Fibroblast of the conjunctiva (primary cell): ENCODE data around the gene TNKS2.
A peak's percentile ranks its signal among the peaks of the same experiment; 100 is the strongest.
"Not testable (repeated sequence)": the region's sequence is repeated elsewhere in the genome, so short reads cannot be mapped to it uniquely, and the experiment has no call there.

ENCODE experiments used
- DNase-seq: peaks from one replicate; pipeline ENCODE4 v3.0.0-alpha.2; 2010; ENCODE audit warnings: low read depth

The TNKS2 gene

DNA sequence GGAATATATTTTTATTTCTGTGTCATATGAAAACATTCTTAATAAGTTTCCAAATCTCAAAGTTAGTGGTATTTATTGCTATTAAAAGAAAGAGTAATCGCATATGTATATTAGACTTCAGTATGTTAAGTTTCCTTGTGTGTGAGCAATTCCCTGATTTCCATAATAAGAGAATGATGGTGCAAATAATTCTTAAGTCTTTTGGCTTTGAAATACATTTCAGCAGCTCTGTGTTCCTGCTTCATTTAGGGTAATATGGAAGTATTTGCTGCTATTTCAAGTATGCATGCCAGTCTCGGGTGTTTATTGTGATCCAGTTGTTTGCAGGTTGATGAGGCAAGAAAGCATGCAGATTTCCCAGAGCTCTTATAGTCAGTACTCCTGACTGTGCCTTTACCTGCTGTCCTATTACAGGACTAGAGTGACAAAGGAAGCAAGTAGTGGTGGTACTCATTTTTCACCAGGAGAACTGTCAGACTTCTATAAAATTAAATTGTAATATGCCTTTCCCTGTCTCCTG lies 67.4 kb downstream of the TNKS2 start:
- DNase-seq, result no peak

- no peak for DNase-seq
Observed at GRCh38 chr10:91875156-91875555, 76.9 kb downstream of the TNKS2 start.

DNA sequence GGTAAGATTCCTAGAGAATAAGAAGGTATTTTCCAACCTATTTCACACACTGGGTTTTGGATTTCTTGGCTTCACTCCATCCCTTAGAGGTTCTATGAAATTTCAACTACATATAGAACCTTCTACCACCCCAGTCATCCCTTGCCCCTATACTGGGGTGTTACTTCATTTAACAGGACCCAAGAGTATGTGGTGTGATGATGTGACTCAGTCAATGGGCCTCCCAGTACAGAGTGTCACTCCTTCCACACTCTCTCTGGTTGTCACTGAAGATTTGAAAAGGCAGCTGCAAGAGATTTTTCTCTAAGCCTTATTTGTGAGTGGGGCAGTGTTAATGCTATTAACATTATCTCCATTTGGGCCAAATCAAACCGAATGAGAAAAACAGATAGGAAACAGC lies 77.6 kb downstream of the TNKS2 start:
- no peak for DNase-seq

DNA sequence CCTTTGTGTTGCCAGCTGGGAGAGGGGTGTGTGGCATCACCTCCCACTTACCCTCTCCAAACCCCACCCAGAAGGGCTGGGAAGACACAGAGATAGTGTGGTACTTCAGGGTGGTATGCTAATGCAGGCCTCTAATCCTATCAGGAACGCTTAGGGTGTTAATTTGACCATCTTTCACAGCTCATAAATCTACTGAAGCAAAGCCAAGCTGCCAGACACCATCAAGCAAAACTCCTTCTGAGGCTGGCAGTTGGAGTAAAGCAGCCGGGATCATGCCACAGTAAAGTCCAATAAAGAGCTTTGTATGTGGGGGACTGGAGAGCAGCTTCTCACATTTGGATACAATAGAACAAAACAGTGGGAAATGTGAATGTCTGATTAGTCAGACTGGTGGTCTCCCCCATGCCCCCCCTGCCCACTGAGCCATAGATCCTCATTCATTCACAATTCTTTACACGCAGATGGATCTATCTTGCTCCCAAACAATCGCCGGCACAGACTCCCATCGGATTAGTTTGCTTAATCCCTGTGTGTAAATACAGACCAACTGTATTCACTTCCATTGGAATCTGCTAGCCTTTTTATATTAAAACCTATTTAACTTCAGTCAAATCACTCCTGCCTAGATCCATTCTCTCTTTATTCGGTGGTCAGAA lies 81.4 kb downstream of the TNKS2 start:
- DNase-seq, result no peak

DNA sequence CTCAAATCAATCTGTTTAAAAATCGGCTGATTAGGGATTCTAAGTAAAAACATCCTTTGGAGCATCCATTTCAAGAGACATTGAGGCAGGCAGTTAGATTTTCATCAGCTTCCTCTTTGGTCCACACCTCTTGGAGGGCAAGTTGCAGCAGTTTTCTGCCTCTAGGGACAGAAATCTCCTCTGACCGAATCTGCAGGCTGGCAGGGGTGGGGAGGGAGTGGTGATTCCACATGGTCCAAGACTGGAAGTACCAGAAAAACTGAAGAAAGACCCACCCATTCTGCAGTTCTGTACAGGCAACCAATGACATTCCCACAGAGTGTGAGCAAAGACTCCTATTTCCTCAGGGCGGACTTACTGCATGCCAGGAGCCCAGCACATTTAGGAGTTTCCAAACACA lies 82.1 kb downstream of the TNKS2 start:
- DNase-seq, result no peak

DNA sequence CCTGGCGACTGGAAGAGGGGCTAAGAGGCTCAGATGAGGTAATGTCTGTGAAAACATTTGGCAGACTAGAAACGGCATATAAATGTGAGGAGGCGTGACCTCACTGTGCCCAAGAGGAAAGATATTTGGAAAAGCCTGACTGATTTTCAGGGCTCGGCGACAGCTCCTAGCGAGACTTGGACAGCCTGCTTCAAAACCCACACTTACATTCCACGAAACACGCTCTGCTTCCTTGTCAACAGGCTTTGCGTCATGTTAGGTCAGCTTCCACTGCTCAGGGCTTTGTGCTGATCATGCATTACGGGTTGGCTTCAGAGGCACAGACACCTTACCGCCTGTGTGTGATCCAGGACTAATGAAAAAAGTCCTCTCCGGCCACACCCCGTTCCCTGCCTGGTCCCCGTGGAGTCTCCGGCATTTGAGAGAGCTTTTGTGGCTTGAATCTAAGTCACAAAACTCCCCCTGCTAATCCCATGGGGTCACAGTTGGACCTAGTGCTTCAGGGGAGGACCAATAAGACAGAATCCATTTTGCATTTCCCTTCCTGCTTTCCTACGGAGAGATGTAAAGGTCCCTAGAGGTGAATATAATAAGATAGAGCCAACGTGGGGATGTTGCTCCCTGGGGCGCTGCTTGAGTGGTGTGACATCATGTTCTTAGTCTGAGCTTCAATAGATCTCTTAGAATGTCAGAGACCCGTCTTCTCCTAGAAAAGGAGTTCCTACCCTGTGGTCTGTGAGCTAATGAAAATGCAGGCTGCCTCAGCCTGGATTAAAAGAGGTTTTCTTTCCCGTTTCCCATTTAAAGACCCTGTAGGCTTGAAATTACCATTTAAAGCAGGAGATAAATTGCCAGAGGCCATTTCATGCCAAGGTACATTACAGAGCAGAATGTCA lies 85.6 kb downstream of the TNKS2 start:
- DNase-seq, result no peak

DNA sequence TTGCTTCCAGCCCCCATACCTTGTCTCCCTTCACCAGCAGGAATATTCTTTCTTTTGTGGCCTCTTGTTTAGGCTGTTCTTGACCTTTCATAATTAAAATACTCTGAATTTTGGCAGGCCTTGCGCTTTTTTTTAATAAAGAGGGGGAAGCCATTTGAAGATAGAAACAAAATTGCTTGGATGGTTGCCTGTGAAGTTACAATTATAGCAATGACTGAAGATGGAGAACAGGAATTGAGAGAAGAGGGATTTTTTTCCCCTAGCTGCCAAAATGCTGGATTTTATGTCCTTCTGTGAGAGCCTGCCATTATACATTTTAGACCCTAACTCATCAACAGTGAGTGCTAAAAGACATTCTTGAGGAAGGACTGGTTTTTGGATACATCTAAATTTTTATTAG lies 86.3 kb downstream of the TNKS2 start:
- DNase-seq, result no peak

GRCh38 chr10:91885362-91886079 lies 87.3 kb downstream of the TNKS2 start:
- DNase-seq, result no peak

DNA sequence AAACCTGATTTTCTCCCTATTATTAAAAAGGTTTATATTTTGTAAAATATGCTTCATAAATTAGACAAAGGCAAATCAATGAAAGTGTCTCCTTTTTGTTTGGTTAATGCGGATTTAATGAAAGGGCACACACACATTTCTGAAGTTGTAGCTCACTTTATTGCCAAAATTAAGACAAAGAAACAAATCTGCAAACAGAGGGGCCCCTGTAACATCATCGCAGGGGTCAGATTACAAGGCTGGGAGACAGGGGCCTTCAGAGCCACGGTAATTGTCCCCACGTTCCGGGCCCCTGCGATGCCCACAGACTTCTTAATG lies 88.7 kb downstream of the TNKS2 start:
- DNase-seq, result no peak

GRCh38 chr10:91887272-91888076 lies 89.2 kb downstream of the TNKS2 start:
- no peak for DNase-seq

GRCh38 chr10:91891125-91892001 lies 93.1 kb downstream of the TNKS2 start:
- DNase-seq, result no peak

DNA sequence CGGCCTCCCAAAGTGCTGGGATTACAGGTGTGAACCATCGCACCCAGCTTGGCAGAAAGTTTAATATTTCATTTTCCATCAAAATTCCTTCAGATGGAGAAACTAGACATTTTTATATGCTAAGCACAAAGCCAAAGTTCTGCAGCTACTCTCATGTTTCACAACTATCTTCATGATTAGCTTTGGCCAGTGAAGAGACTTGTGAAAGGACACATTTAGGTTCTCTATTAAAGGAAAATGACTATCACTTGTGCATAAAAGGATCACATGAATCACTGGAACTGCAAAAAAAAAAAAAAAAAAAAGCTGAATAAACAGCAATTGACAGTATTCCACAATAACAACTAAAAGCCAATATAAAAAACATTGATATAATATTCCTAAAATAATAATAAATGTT lies 94.8 kb downstream of the TNKS2 start:
- no peak for DNase-seq

DNA sequence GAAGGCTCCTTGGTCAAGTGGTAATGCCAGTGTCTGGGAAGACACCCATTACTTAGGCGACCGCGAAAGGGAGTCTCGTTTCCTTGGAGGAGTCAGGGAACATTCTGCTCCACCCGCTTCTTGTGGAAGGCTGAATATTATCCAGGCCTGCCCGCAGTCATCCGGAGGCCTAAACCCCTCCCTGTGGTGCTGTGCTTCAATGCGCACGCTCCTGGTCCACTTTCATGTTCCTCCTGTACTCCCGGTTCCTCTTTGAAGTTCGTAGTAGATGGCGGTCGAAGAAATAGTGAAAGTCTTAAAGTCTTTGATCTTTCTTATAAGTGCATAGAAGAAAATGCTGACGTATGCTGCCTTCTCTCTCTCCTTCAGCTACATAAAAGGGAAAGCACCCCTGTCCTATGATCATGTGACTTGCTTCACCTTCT lies 96.0 kb downstream of the TNKS2 start:
- not testable (repeated sequence) for DNase-seq

GRCh38 chr10:91896212-91896756 lies 98.1 kb downstream of the TNKS2 start:
- DNase-seq, result no peak

DNA sequence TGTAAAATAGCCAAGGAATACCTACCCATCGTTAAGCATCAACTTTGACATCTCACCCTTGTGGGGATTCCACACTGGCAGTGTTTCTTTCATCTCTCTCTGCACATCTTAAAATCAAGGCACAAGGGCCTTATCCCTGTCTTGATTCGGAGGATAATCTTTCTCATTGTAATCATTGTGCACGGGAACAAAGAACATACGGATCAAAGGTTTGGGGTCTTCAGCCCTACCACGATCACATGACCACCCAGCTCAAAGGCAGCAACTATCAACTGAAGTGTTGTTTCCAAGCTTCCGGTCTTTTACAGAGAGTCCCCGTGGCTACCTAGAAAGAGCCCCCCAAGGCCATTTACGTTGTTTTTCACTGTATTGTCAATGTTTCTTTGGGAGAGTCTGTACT lies 99.2 kb downstream of the TNKS2 start:
- no peak for DNase-seq

DNA sequence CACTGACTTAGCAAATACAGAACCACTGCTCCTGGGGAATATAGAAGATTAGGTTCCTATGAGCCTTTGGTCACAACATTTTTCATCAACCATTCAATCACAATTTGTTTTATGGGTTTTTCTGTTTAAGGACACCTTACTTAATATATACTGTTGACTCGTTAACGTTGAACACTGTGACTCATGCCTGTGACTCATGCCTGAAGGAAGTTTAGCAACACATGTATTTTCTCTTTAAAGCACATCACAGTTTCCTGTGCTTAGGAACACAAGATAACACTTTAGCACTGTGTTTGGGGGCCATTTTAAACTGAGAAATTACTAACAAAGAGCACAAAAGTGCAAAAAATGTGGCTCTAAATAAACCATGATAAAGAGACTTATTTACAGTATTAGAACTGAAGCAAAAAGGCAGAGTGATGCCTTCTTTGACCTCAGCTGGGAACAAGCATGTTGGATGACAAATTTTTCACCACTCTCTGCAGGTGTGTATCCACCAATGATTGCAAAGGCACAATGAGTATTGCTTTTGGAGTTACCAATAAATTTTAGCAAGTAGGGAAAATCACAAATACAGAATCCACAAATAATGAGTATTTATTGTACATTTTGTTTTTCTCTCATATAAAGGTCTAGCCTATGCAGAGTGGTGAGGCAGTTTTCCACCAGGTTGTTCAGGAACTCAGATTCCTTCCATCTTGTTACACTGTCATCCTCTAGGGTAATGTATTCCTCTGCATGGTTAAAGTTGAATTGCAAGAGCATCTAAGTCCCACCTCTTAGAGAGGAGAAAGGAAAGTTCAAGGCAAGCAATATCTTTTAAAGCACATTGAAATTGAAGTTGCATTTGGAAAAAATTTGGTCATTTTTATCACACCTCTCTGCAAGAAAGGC lies 103.8 kb downstream of the TNKS2 start:
- peak; percentile 80 for DNase-seq

DNA sequence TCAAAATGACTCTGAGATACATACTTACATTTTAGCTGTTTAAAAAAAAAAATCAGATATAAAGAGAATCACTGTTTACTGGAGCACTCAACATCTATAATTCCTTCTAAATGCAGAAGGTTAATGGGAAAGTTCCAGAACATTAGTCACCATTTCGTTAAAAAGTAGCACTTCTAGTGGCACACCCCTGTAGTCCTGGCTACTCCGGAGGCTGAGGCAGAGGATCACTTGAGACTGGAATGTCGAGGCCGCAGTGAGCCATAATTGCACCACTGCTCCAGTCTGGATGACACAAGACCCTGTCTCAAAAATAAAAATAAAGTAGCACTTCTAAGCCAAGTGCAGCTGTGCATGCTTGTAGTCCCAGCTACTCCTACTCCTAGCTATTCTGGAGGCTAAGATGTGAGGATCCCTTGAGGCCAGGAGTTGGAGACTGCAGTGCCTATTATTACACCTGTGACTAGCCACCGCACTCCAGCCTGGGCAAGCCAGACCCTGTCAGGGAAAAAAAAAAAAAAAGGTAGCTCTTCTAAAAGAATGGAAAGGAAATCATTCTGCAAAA lies 108.9 kb downstream of the TNKS2 start:
- DNase-seq, result no peak

- no peak for DNase-seq
Observed at GRCh38 chr10:91907914-91908336, 109.7 kb downstream of the TNKS2 start.
